Measurements from ENCODE around the gene CCT3.

CCT3 gene

DNA sequence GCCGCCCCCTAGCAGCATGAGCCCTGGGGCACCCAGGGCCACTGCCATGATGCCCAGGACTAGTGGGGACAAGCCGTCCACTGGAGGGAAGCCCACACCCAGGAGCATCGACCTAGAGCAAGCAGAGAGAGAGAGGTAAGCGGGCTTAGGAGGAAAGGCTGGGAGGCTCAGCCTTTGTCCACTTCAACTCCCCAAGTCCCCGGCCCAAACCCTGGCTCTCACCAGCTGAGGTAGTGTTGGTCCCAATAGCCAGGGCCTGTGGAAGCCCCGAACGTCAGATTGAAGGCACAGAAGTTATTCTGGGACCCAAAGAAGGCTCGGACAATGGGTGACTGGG lies 45.0 kb downstream of the CCT3 start:
- H3K36me3 ChIP-seq (ENCODE audit: control insufficient read depth, insufficient read depth, low read length): no peaks in the 10 kb centered on the region
- no peak overlapping the region for H3K9ac ChIP-seq (ENCODE audit: low read length)
- H2BK120ac ChIP-seq (ENCODE audit: low read depth, low read length): no peak overlapping the region
- H3K27ac ChIP-seq (ENCODE audit: low read depth, low read length): no peak overlapping the region
- H2AK5ac ChIP-seq (ENCODE audit: low read length): no peak overlapping the region
- no peak overlapping the region for H4K5ac ChIP-seq (ENCODE audit: low read length)
- no peaks in the 10 kb centered on the region for H3K27me3 ChIP-seq (ENCODE audit: insufficient read depth, low read length, poor library complexity)
- no peak overlapping the region for H3K23ac ChIP-seq (ENCODE audit: low read length)
- H2BK5ac ChIP-seq (ENCODE audit: low read length): no peak overlapping the region
- no peak overlapping the region for H3K4me3 ChIP-seq (ENCODE audit: low read length)
- no peak for DNase-seq
- H4K8ac ChIP-seq (ENCODE audit: low read depth, low read length): no peak overlapping the region
- H3K79me2 ChIP-seq (ENCODE audit: control insufficient read depth, insufficient read depth, low read length): no peaks in the 10 kb centered on the region
- H3K4ac ChIP-seq (ENCODE audit: low read depth, low read length): no peak overlapping the region
- H3K56ac ChIP-seq (ENCODE audit: low read length): no peak overlapping the region
- peaks cover 5% of the 10 kb centered on the region for H3K79me1 ChIP-seq (ENCODE audit: low read length)
- peaks cover 5% of the 10 kb centered on the region for H3K4me1 ChIP-seq (ENCODE audit: control insufficient read depth, low read depth, low read length)
- H2BK15ac ChIP-seq (replicated peaks; ENCODE audit: low read depth): no peak overlapping the region
- no peak overlapping the region for H3K18ac ChIP-seq (ENCODE audit: low read length)
- WGBS (ENCODE audit: extremely low coverage, insufficient coverage, low lambda C conversion rate): no CpG with 5 or more reads among the region's 8 CpGs
- H3K4me2 ChIP-seq (ENCODE audit: low read length): no peak overlapping the region

DNA sequence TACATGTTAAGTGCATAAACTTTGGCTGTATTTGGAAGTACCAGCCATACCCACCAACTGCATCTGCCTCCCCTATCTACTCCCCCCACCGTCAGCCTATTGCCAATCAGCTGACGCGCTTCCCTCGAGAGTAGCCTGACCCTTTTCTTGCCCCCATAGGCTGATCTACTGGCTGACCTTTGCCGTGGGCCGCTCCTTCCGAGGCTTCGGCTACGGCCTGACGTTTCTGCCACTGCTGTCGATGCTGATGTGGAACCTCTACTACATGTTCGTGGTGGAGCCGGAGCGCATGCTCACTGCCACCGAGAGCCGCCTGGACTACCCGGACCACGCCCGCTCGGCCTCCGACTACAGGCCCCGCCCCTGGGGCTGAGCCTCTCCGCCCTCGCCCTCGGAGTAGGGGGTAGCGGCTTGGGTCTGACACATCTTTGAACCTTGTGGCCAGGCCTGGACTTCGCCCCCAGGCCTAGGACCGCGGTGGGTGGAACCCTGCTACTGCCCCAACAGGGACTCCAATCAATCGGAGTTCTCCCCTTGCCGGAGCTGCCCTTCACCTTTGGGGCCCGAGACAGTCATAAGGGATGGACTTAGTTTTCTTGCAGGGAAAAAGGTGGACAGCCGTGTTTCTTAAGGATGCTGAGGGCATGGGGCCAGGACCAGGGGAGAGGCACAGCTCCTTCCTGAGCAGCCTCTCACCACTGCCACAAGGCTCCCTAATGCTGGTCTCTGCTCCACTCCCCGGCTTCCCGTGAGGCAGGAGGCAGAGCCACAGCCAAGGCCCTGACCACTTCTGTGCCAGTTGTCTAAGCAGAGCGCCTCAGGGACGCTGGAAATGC lies 46.6 kb downstream of the CCT3 start:
- H3K36me3 ChIP-seq (ENCODE audit: control insufficient read depth, insufficient read depth, low read length): no peaks in the 10 kb centered on the region
- peak; percentile 95 for DNase-seq
- H3K4me2 ChIP-seq (ENCODE audit: low read length): peak overlapping the region; percentile 59
- no peak overlapping the region for H2BK15ac ChIP-seq (replicated peaks; ENCODE audit: low read depth)
- no peak overlapping the region for H3K18ac ChIP-seq (ENCODE audit: low read length)
- H2BK5ac ChIP-seq (ENCODE audit: low read length): no peak overlapping the region
- peaks cover 5% of the 10 kb centered on the region for H3K79me1 ChIP-seq (ENCODE audit: low read length)
- no peaks in the 10 kb centered on the region for H3K79me2 ChIP-seq (ENCODE audit: control insufficient read depth, insufficient read depth, low read length)
- peak overlapping the region; percentile 76 for H3K9ac ChIP-seq (ENCODE audit: low read length)
- peaks cover 5% of the 10 kb centered on the region for H3K4me1 ChIP-seq (ENCODE audit: control insufficient read depth, low read depth, low read length)
- H3K27ac ChIP-seq (ENCODE audit: low read depth, low read length): no peak overlapping the region
- no peak overlapping the region for H4K5ac ChIP-seq (ENCODE audit: low read length)
- no peak overlapping the region for H3K23ac ChIP-seq (ENCODE audit: low read length)
- H4K8ac ChIP-seq (ENCODE audit: low read depth, low read length): no peak overlapping the region
- H3K27me3 ChIP-seq (ENCODE audit: insufficient read depth, low read length, poor library complexity): no peaks in the 10 kb centered on the region
- no peak overlapping the region for H2BK120ac ChIP-seq (ENCODE audit: low read depth, low read length)
- peak overlapping the region; percentile 87 for H3K56ac ChIP-seq (ENCODE audit: low read length)
- no peak overlapping the region for H3K4ac ChIP-seq (ENCODE audit: low read depth, low read length)
- no peak overlapping the region for H2AK5ac ChIP-seq (ENCODE audit: low read length)
- no CpG with 5 or more reads among the region's 37 CpGs for WGBS (ENCODE audit: extremely low coverage, insufficient coverage, low lambda C conversion rate)
- H3K4me3 ChIP-seq (ENCODE audit: low read length): peak overlapping the region; percentile 32

DNA sequence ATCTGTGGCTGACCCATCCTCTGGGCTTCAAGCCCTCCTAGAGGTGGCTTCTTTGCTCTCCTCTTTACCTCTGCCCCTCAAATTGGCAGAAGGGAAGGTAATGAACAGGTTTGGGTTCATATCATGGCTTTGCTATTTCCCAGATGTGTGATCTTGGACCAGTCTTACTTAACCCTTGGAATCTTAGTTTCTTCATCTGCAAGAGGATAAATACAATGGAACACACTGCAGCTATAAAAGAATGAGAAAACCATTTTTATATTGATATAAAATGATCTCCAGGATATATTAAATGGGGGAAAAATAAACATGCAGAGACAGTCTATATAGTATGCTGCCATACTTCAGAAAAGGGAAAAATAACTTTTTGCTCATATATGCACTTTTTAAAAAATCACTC lies 48.2 kb downstream of the CCT3 start:
- H2BK120ac ChIP-seq (ENCODE audit: low read depth, low read length): no peak overlapping the region
- no peak overlapping the region for H2AK5ac ChIP-seq (ENCODE audit: low read length)
- H3K27ac ChIP-seq (ENCODE audit: low read depth, low read length): no peak overlapping the region
- no peaks in the 10 kb centered on the region for H3K79me2 ChIP-seq (ENCODE audit: control insufficient read depth, insufficient read depth, low read length)
- H3K27me3 ChIP-seq (ENCODE audit: insufficient read depth, low read length, poor library complexity): no peaks in the 10 kb centered on the region
- no peak overlapping the region for H4K8ac ChIP-seq (ENCODE audit: low read depth, low read length)
- peaks cover under 1% of the 10 kb centered on the region for H3K4me1 ChIP-seq (ENCODE audit: control insufficient read depth, low read depth, low read length)
- H3K23ac ChIP-seq (ENCODE audit: low read length): no peak overlapping the region
- H3K9ac ChIP-seq (ENCODE audit: low read length): no peak overlapping the region
- H3K36me3 ChIP-seq (ENCODE audit: control insufficient read depth, insufficient read depth, low read length): no peaks in the 10 kb centered on the region
- H3K79me1 ChIP-seq (ENCODE audit: low read length): peaks cover 2% of the 10 kb centered on the region
- no peak overlapping the region for H3K18ac ChIP-seq (ENCODE audit: low read length)
- no peak overlapping the region for H3K4me2 ChIP-seq (ENCODE audit: low read length)
- H2BK5ac ChIP-seq (ENCODE audit: low read length): no peak overlapping the region
- H3K56ac ChIP-seq (ENCODE audit: low read length): no peak overlapping the region
- no peak overlapping the region for H2BK15ac ChIP-seq (replicated peaks; ENCODE audit: low read depth)
- DNase-seq: no peak
- no peak overlapping the region for H4K5ac ChIP-seq (ENCODE audit: low read length)
- H3K4me3 ChIP-seq (ENCODE audit: low read length): no peak overlapping the region
- no peak overlapping the region for H3K4ac ChIP-seq (ENCODE audit: low read depth, low read length)

DNA sequence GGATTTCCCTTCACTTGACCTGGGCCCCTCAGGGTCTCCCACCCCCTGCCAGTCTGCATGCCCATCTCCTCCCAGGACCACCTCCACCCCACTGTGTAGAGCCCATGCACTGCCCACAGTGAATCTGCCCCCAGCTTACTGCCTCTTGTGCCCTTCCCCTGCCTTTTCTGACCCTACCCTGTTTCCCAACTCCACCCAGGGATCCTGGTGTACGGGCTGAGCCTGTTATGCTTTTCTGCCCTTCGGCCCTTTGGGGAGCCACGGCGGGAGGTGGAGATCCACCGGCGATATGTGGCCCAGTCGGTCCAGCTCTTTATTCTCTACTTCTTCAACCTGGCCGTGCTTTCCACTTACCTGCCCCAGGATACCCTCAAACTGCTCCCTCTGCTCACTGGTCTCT lies 52.0 kb downstream of the CCT3 start:
- Histone ChIP-seq H4K8ac (ENCODE audit: low read depth, low read length) (no peak overlapping the region), H3K4ac (ENCODE audit: low read depth, low read length) (no peak overlapping the region), H3K9ac (ENCODE audit: low read length) (no peak overlapping the region), H3K23ac (ENCODE audit: low read length) (no peak overlapping the region), H3K4me2 (ENCODE audit: low read length) (no peak overlapping the region), H3K36me3 (ENCODE audit: control insufficient read depth, insufficient read depth, low read length) (no peaks in the 10 kb centered on the region), H2BK15ac (replicated peaks; ENCODE audit: low read depth) (no peak overlapping the region), H3K4me3 (ENCODE audit: low read length) (no peak overlapping the region), H3K79me1 (ENCODE audit: low read length) (peaks cover 5% of the 10 kb centered on the region), H3K56ac (ENCODE audit: low read length) (no peak overlapping the region), H3K18ac (ENCODE audit: low read length) (no peak overlapping the region), H4K5ac (ENCODE audit: low read length) (no peak overlapping the region), H2AK5ac (ENCODE audit: low read length) (no peak overlapping the region), H3K27ac (ENCODE audit: low read depth, low read length) (no peak overlapping the region), H2BK5ac (ENCODE audit: low read length) (no peak overlapping the region), H2BK120ac (ENCODE audit: low read depth, low read length) (no peak overlapping the region), H3K4me1 (ENCODE audit: control insufficient read depth, low read depth, low read length) (no peaks in the 10 kb centered on the region), H3K27me3 (ENCODE audit: insufficient read depth, low read length, poor library complexity) (no peaks in the 10 kb centered on the region), H3K79me2 (ENCODE audit: control insufficient read depth, insufficient read depth, low read length) (peaks cover 12% of the 10 kb centered on the region)
- no CpG with 5 or more reads among the region's 8 CpGs for WGBS (ENCODE audit: extremely low coverage, insufficient coverage, low lambda C conversion rate)
- no peak for DNase-seq

DNA sequence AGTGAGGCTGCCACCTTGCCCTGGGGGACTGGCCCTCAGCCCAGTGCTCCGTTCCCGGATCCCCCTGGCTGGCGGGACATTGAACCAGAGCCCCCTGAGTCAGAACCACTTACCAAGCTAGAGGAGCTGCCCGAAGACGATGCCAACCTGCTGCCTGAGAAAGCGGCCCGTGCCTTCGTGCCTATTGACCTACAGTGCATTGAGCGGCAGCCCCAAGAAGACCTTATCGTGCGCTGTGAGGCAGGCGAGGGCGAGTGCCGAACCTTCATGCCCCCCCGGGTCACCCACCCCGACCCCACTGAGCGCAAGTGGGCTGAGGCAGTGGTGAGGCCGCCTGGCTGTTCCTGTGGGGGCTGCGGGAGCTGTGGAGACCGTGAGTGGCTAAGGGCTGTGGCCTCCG lies 52.7 kb downstream of the CCT3 start:
- Histone ChIP-seq H2AK5ac (ENCODE audit: low read length) (no peak overlapping the region), H4K8ac (ENCODE audit: low read depth, low read length) (no peak overlapping the region), H2BK120ac (ENCODE audit: low read depth, low read length) (no peak overlapping the region), H3K23ac (ENCODE audit: low read length) (no peak overlapping the region), H3K27me3 (ENCODE audit: insufficient read depth, low read length, poor library complexity) (no peaks in the 10 kb centered on the region), H2BK15ac (replicated peaks; ENCODE audit: low read depth) (no peak overlapping the region), H3K79me1 (ENCODE audit: low read length) (peaks cover 5% of the 10 kb centered on the region), H3K79me2 (ENCODE audit: control insufficient read depth, insufficient read depth, low read length) (peaks cover 19% of the 10 kb centered on the region), H3K9ac (ENCODE audit: low read length) (no peak overlapping the region), H4K5ac (ENCODE audit: low read length) (no peak overlapping the region), H3K27ac (ENCODE audit: low read depth, low read length) (no peak overlapping the region), H3K4ac (ENCODE audit: low read depth, low read length) (no peak overlapping the region), H3K4me3 (ENCODE audit: low read length) (no peak overlapping the region), H3K56ac (ENCODE audit: low read length) (no peak overlapping the region), H3K36me3 (ENCODE audit: control insufficient read depth, insufficient read depth, low read length) (no peaks in the 10 kb centered on the region), H3K4me1 (ENCODE audit: control insufficient read depth, low read depth, low read length) (no peaks in the 10 kb centered on the region), H2BK5ac (ENCODE audit: low read length) (no peak overlapping the region), H3K18ac (ENCODE audit: low read length) (no peak overlapping the region), H3K4me2 (ENCODE audit: low read length) (no peak overlapping the region)
- no peak for DNase-seq
- WGBS (ENCODE audit: extremely low coverage, insufficient coverage, low lambda C conversion rate): no CpG with 5 or more reads among the region's 21 CpGs

DNA sequence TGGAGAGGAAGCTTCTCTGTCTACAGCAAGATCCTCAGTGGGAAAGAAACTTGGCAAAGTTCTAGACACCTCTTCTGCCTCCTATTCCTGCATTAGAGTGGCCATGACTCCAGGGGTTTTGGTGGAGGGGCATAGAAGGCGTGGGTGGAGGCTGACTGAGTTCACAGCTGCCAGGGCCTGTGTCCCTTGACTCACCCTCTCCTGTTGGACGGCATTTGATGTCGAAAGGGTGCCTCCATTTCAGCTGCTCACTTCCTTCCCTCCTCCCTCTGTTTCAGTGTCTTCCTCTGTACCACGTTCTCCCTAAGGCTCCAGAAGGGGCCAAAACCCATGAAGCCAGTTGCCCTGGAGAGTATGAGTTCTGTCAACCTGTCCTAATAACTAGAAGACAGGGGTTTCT lies 53.3 kb downstream of the CCT3 start:
- no peaks in the 10 kb centered on the region for H3K36me3 ChIP-seq (ENCODE audit: control insufficient read depth, insufficient read depth, low read length)
- no peak overlapping the region for H3K27ac ChIP-seq (ENCODE audit: low read depth, low read length)
- no peaks in the 10 kb centered on the region for H3K27me3 ChIP-seq (ENCODE audit: insufficient read depth, low read length, poor library complexity)
- H3K9ac ChIP-seq (ENCODE audit: low read length): no peak overlapping the region
- H4K5ac ChIP-seq (ENCODE audit: low read length): no peak overlapping the region
- no peak overlapping the region for H2BK15ac ChIP-seq (replicated peaks; ENCODE audit: low read depth)
- H3K79me2 ChIP-seq (ENCODE audit: control insufficient read depth, insufficient read depth, low read length): peaks cover 25% of the 10 kb centered on the region
- no peak overlapping the region for H2BK5ac ChIP-seq (ENCODE audit: low read length)
- H3K79me1 ChIP-seq (ENCODE audit: low read length): peaks cover 10% of the 10 kb centered on the region
- H3K23ac ChIP-seq (ENCODE audit: low read length): no peak overlapping the region
- no peak overlapping the region for H2BK120ac ChIP-seq (ENCODE audit: low read depth, low read length)
- no peak overlapping the region for H3K18ac ChIP-seq (ENCODE audit: low read length)
- WGBS (ENCODE audit: extremely low coverage, insufficient coverage, low lambda C conversion rate): no CpG with 5 or more reads among the region's 4 CpGs
- no peak overlapping the region for H2AK5ac ChIP-seq (ENCODE audit: low read length)
- no peak overlapping the region for H3K4ac ChIP-seq (ENCODE audit: low read depth, low read length)
- H3K4me1 ChIP-seq (ENCODE audit: control insufficient read depth, low read depth, low read length): no peaks in the 10 kb centered on the region
- no peak overlapping the region for H3K4me2 ChIP-seq (ENCODE audit: low read length)
- H3K4me3 ChIP-seq (ENCODE audit: low read length): no peak overlapping the region
- no peak overlapping the region for H3K56ac ChIP-seq (ENCODE audit: low read length)
- no peak overlapping the region for H4K8ac ChIP-seq (ENCODE audit: low read depth, low read length)
- no peak for DNase-seq
